Measurements from ENCODE around the gene ARHGEF7.

Gene ARHGEF7

GRCh38 chr13:111203736-111204389, 88.8 kb downstream of the ARHGEF7 start:
- no peak for DNase-seq

- no peak for DNase-seq
Measured at GRCh38 chr13:111204438-111205177, 89.5 kb downstream of the ARHGEF7 start.

GRCh38 chr13:111206148-111206547, 91.0 kb downstream of the ARHGEF7 start:
- no peak for DNase-seq

- no peak for DNase-seq
Measured at GRCh38 chr13:111209613-111210012, 94.5 kb downstream of the ARHGEF7 start.

GRCh38 chr13:111210091-111210490, 95.0 kb downstream of the ARHGEF7 start:
- DNase-seq = no peak

- no peak for DNase-seq
Measured at GRCh38 chr13:111210544-111211469, 95.7 kb downstream of the ARHGEF7 start.

GRCh38 chr13:111211789-111212516, 96.8 kb downstream of the ARHGEF7 start:
- DNase-seq = no peak

- no peak for DNase-seq
Measured at GRCh38 chr13:111212517-111212873, 97.4 kb downstream of the ARHGEF7 start.

GRCh38 chr13:111213964-111214726, 99.0 kb downstream of the ARHGEF7 start:
- no peak for DNase-seq

- DNase-seq = no peak
Measured at GRCh38 chr13:111215081-111216047, 100.3 kb downstream of the ARHGEF7 start.

GRCh38 chr13:111216166-111216960, 101.3 kb downstream of the ARHGEF7 start:
- no peak for DNase-seq

GRCh38 chr13:111217641-111218040, 102.5 kb downstream of the ARHGEF7 start:
- DNase-seq = no peak

- DNase-seq = no peak
Measured at GRCh38 chr13:111219280-111219679, 104.2 kb downstream of the ARHGEF7 start.

- DNase-seq = no peak
Measured at GRCh38 chr13:111219950-111220349, 104.8 kb downstream of the ARHGEF7 start.

GRCh38 chr13:111225166-111225565, 110.1 kb downstream of the ARHGEF7 start:
- no peak for DNase-seq

GRCh38 chr13:111225810-111226546, 110.9 kb downstream of the ARHGEF7 start:
- DNase-seq = no peak

- DNase-seq = no peak
Measured at GRCh38 chr13:111227405-111227804, 112.3 kb downstream of the ARHGEF7 start.

GRCh38 chr13:111228262-111229144, 113.4 kb downstream of the ARHGEF7 start:
- no peak for DNase-seq
